ENCODE data around the gene SSTR5.

GRCh38 chr16:1108299-1109252 lies 36.0 kb downstream of the SSTR5 start:
- TF ChIP-seq CTCF (IDR thresholded peaks at IDR 0.05): no peak
- TF ChIP-seq POLR2A (IDR thresholded peaks at IDR 0.05): no peak
